ENCODE results near the gene MYDGF.

- TF ChIP-seq, protein P1, sequence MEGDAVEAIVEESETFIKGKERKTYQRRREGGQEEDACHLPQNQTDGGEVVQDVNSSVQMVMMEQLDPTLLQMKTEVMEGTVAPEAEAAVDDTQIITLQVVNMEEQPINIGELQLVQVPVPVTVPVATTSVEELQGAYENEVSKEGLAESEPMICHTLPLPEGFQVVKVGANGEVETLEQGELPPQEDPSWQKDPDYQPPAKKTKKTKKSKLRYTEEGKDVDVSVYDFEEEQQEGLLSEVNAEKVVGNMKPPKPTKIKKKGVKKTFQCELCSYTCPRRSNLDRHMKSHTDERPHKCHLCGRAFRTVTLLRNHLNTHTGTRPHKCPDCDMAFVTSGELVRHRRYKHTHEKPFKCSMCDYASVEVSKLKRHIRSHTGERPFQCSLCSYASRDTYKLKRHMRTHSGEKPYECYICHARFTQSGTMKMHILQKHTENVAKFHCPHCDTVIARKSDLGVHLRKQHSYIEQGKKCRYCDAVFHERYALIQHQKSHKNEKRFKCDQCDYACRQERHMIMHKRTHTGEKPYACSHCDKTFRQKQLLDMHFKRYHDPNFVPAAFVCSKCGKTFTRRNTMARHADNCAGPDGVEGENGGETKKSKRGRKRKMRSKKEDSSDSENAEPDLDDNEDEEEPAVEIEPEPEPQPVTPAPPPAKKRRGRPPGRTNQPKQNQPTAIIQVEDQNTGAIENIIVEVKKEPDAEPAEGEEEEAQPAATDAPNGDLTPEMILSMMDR (conservative IDR thresholded peaks at IDR 0.05; ENCODE audit: low read length) = no peak
- TF ChIP-seq EZH2phosphoT487 (IDR thresholded peaks at IDR 0.05; ENCODE audit: borderline replicate concordance, low read depth, low read length) = no peak
Observed at GRCh38 chr19:4697304-4697703, 27.2 kb upstream of the MYDGF start.
